Measurements from ENCODE around the gene FARSA.
"Not testable (repeated sequence)": the region's sequence is repeated elsewhere in the genome, so short reads cannot be mapped to it uniquely, and the experiment has no call there.

FARSA gene

DNA sequence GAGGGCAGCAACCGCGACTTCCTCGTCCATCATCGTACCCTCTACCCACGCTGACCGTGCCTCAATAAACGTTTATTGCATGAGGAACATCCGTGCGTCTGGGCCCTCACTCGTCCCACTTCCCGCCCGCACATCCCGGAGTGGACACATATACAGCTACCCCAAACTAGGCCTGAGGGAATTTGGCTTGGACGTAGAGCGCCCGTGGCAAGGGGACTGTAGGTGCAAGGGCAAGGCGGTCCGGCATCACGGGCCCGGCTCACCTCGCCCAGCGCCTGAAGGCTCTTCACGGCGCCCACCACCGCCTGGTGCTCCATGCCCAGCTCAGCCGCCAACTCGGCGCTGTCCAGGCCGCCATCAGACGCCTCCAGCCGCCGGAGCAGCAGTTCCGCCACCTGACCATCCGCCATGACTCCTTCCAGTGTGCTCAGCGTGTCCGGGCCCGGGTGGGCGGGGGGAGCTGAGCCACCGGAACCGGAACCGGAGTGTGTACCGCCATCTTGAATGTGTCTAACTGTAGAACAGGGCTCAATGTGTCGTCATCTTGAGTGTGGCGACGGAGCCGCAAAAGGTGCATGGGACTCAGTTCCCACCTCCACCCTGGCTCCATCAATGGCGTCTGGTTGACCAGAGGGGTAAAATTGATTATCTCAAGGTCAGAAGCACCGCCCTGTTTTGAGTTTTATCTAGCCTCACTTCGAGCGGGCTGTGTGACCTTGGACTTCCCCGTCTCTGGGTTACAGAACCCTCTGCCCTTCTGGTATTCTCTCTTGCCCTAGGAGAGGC is at the start of gene FARSA:
FARSA (minus strand) TSS at position 425 of the 786 bp plus-strand sequence; CDS start at position 410, 15 bp downstream.
- FAIRE-seq = peak; percentile 33

- FAIRE-seq = no peak
Observed at GRCh38 chr19:12983091-12983490, 49.6 kb upstream of the FARSA start.

GRCh38 chr19:12982648-12983047 is 49.1 kb upstream of the FARSA start:
- no peak for FAIRE-seq

DNA sequence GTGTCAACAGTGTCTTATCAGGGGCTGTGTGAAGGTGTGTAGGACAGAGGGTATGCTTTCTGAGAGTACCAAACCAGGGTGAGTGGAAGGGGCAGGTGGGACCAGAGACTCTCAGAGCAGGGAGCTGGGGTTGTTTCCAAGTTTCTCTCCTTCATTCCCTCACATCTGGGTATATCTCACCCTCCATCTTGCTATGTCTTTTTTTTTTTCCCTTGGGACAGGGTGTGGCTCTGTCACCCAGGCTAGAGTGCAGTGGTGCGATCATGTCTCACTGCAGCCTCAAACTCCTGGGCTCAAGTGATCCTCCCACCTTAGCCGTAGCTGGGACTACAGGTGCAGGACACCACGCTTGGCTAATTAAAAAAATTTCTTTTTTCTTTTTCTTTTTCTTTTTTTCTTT is 46.5 kb upstream of the FARSA start:
- FAIRE-seq = no peak

DNA sequence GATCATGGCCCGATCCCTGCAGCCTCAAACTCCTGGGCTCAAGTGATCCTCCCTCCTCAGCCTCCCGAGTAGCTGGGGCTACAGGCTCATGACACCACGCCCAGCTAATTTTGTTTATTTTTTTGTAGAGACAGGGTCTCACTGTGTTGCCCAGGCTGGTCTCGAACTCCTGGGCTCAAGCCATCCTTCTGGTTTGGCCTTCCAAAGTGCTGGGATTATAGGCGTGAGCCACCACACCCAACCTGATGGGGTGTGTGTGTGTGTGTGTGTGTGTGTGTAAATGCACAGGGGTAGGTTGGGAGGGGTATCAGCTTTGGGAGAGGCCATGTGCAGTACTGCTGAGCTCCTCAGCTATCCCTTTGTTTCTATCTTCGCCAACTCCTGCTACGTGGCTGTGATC is 42.6 kb upstream of the FARSA start:
- not testable (repeated sequence) for FAIRE-seq

DNA sequence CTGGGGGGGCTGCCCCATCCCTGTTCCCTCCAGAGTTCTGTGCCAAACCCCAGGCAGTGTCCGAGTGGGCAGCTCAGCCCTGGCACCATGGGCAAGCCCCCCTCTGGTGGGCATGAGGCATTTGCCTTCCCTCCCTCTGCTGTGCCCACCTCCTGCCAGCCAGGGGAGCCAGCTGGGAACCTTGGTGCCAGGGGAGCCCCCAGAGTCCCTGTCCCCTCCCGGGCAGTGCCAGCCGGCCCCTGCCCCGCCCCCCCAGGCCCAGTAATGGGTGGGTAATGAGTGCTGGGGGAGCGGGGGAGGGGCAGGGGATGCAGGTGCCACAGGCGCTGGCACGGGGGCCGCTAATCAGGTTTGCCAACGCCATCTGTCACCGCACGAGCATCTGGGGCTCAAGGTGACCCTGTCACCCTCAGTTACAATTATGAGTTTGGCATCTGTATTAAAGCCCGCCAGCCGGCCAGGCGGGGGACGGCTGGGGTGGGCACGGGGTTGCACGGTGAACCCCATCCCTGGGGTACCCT is 41.8 kb upstream of the FARSA start:
- FAIRE-seq = no peak

DNA sequence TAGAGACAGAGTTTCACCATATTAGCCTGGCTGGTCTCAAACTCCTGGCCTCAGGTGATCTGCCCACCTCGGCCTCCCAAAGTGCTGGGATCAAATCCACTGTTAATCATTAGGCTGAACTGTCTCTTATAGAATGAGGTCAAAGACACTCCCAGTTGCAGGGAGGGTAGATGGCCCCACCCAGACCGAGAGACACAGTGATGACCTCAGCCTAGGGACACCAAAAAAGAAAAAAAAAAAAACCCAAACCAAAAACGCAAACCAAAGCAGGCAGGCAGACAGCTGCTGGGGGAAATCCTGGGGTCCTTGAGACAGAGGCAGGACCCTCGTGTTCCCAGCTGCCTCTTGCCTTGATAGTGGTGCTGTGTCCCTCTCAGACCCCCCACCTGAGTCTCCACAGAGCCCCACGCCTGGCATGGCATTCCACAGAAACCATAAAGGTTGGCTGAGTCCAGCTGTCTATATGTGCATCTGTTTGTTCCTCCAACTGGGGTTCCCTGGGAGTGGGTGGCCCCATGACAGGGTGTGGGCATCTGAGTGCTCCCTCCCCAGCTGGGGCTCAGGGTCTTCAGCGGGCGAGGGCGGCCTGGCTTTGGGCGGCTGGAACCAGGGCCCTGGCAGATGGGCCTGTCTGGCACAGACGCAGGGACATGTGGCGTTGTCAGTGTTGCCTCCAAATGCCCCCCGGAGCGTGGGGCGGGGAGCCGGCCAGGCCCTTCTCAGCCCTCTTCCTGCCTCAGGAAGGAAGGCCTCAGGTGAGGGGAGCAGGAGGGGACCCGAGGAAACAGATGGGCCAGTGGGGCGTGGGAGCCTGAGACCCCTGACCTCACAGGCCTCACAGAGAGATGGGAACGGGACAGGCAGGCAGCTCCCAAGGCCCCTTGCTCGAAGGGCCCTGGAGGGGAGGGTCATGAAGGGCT is 41.0 kb upstream of the FARSA start:
- FAIRE-seq = no peak

DNA sequence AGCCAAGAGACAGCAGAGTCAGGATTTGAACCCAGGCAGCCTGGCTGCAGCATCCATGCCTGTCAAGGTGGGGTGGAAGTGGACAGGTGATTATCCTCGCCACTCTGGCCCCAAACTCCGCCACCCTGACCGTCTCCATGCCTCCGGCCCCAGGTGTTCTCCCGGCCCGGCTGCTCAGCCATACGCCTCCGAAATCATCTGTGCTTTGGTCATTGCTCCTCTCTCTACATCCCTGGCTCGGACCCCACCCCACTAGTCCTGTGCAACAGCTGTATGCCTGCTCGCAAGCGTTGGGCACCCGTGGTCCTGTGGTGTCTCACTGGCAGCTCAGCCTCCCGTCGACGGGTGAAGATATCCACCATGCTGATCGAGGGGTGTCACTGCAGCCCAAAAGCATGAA is 39.7 kb upstream of the FARSA start:
- no peak for FAIRE-seq

DNA sequence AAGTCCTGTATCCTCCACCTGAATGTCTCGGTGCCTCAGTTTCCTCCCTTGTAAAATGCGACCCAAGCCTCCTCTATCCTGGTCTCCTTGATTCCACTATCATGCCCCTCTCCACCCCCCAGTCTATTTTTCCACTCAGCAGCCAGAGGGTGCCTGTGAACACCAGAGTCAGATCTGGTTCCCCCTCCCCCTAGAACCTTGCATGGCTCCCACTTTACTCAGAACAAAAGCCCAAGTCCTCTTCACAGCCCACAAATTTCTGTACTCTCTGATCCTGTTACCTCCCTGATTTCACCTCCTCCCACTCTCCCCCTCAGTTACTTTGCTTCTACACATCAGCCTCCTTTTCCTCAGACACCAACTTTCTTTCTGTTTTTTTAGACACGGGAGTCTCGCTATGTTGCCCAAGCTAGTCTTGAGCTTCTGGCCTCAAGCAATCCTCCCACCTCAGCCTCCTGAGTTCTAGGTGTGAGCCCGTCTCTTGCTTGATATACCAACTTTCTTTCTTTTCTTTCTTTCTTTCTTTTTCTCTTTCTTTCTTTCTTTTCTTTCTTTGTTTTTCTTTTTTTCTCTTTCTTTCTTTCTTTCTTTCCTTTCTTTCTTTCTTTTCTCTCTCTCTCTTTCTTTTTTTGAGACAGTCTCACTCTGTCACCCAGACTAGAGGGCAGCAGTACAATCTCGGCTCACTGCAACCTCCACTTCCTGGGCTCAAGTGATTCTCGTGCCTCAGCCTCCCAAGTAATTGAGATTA is 36.7 kb upstream of the FARSA start:
- FAIRE-seq = no peak

DNA sequence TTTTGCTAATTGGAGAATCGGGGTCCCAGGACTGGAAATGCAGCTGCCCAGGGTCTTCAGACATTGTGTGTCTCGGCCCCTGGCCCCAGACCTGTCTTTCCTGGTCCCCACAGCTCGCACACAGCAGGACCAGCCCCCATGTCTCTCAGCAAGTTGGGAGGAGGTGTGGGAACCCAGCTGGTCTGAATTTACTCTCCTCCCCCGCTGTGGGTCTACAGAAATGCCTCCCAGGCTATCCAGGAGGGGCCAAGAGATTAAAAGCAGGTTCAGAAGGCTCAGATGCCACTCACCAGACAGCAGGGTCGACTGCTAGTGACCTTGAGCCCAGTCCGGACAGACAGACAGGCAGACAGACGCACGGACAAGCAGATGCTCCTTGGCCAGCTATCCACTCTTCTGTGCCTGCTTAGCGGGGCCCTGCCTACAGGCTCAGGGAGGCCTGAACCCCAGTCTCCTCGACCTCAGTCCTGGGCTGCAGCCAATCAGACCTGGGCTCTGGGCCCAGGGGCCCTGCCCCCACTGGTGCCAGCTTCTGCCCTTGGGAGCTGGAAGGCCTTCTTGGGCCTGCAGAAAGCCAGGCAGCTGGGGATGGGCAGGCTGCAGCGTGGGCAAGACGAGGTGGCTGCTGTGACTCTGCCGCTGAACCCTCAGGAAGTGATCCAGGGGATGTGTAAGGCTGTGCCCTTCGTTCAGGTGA is 35.9 kb upstream of the FARSA start, which contains the start of gene DAND5:
DAND5 (plus strand) TSS at position 285 of the 697 bp plus-strand sequence; CDS start at position 370, 85 bp downstream.
- no peak for FAIRE-seq

DNA sequence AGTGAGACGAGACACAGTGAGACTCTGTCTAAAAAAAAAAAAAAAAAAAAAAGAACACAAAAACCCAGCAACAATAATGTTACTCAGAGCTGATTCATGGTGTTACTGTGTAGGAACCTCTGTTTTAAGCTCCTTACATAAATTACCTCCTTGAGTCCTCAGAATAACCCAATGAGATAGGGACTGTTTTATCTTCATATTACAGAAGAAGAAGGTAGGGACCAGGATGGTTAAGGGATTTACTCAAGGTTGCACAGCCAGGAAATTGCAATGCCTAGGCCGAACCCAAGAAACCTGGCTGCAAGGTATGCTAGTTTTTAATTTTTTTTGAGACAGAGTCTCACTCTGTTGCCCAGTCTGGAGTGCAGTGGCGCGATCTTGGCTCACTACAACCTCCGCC is 34.4 kb upstream of the FARSA start:
- no peak for FAIRE-seq

DNA sequence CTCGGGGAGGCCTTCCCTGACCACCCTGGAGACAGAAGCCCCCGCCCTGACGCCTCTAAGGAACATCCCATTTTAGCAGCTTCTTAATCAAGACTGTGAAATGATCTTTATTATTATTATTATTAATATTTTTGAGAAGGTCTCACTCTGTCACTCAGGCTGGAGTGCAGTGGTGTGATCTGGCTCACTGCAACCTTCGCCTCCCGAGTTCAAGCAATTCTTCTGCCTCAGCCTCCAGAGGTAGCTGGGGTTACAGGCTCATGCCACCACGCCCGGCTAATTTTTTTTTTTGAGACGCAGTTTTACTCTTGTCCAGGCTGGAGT is 32.3 kb upstream of the FARSA start:
- FAIRE-seq = no peak

DNA sequence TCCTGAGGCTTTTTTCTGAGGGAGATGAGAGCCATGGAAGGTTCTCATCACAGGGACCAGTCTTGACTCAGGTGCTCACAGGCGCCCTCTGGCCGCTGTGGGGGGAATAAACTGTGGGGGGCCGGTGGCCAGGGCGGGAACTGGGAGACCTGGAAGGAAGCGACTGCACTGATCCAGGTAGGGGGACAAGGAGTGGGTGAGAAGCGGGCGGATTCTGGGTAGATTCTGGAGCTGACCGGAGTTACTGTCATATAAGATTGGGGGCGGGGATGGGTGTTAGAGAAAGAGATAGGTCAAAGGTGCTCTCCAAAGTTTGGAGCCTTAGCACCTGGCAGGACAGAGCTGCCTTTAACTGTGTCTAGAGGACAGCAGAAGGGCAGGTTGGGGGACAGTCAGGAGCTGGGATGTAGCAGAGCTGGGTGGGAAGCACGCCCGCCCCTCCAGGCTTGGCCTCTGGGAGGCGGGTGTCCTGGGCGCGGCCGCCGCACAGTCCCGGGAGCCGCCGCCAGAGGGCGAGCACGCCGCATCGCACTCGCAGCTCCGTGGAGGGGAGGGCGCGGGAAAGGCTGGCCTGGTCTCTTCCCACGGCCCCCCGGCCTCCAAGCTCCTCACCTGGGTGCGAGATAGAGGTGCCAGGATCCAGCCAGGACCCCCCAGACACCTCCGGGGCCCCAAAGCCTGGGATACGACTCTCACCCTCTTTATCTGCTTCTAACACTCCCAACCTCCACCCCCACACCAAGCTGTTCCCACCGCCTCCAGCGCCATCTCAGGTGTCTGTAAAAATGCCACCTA is 31.7 kb upstream of the FARSA start:
- peak; percentile 31 for FAIRE-seq

DNA sequence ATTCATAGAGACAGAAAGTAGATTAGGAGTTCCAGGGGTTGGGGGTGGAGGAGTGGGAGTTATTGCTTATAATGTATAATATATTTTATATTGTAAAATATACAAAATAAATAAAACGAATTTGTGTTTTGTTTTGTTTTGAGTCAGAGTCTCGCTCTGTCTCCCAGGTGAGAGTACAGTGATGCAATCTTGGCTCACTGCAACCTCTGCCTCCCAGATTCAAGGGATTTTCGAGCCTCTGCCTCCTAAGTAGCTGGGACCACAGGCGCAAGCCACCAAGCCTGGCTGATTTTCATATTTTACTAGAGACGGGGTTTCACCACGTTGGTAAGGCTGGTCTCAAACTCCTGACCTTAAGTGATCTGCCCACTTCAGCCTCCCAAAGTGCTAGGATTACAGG is 26.0 kb upstream of the FARSA start:
- no peak for FAIRE-seq

GRCh38 chr19:12957389-12957952 is 24.0 kb upstream of the FARSA start:
- FAIRE-seq = not testable (repeated sequence)

DNA sequence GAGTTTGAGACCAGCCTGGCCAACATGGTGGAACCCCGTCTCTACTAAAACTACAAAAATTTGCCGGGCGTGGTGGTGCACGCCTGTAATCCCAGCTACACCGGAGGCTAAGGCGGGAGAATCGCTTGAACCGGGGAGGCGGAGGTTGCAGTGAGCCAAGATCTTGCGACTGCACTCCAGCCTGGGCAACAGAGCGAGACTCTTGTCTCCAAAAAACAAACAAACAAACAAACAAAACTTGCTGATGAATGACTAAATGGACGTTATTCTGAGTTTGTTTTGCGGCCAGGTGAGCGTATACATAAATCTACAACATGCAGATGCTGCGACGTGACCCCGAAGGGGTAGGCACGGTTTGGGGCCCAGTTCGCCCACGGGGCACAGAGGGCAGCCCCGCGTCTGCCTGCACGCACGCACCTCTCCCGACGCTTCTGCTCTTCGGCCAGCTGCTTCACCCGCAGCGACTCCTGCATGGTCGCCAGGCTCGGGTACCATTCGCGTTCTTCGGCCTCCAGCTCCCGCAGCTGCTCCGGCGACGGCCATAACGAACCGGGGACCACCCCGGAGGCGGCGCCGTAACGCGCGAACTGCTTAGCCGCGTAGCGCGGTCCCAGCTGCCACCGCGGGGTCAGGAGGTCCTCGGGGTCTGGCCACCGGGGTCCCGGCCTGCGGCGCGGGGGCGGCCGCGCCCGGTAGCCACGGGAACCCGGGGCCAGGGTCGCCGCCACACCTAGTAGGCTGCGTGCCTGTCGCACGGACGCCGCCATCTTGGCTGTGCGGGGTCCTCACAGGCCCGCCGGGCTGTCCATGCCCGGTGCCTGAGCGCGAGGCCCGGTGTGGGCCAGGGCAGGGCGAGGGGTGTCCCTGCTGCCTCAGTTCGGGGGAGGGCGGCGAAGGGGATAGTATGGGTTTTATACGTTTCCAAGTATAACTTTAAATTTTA is 23.2 kb upstream of the FARSA start, which contains the start of gene GADD45GIP1:
GADD45GIP1 (minus strand) TSS at position 778 of the 943 bp plus-strand sequence; CDS start at position 767, 11 bp downstream.
- FAIRE-seq = no peak

DNA sequence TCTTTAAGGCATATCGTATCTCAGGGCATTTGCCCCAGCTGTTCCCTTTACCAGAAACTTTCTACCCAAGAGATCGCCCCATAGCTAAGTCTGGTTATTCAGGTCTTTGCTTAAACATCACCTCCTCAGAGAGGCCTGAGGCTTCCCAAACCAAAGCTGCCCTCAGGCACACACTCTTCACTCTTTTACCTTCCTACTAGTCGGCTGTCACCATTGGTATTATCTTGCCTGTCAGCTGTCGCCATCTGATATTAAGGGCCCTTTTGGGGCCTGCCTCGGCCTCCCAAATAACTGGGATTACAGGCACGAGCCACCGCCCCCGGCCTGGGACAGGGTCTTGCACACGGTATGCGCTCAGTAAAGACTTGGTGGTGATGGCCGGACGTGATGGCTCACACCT is 22.5 kb upstream of the FARSA start:
- FAIRE-seq = no peak

- not testable (repeated sequence) for FAIRE-seq
Observed at GRCh38 chr19:12955575-12955974, 22.1 kb upstream of the FARSA start.

- FAIRE-seq = no peak
Observed at GRCh38 chr19:12954612-12954962, 21.1 kb upstream of the FARSA start.

Measured in G401.6 (cell line).